Measurements from ENCODE around the gene LGI2.

Gene LGI2

GRCh38 chr4:24991015-24991414 lies 39.7 kb downstream of the LGI2 start:
- H3K4me3 ChIP-seq (ENCODE audit: low read length), result no peak overlapping the region
- no peak overlapping the region for H3K9ac ChIP-seq (ENCODE audit: low read depth, low read length)
- H3K27me3 ChIP-seq (ENCODE audit: insufficient read depth, low read length), result no peaks in the 10 kb centered on the region
- H3K9me3 ChIP-seq (ENCODE audit: insufficient read depth, low read depth, low read length), result no peaks in the 10 kb centered on the region
- no peak overlapping the region for H3K27ac ChIP-seq (ENCODE audit: low read length)
- no peaks in the 10 kb centered on the region for H3K36me3 ChIP-seq (ENCODE audit: insufficient read depth, low read depth, low read length)
- H3K4me1 ChIP-seq (ENCODE audit: insufficient read depth, low read length), result peaks cover 4% of the 10 kb centered on the region; the same call in 1 of the 2 replicates

DNA sequence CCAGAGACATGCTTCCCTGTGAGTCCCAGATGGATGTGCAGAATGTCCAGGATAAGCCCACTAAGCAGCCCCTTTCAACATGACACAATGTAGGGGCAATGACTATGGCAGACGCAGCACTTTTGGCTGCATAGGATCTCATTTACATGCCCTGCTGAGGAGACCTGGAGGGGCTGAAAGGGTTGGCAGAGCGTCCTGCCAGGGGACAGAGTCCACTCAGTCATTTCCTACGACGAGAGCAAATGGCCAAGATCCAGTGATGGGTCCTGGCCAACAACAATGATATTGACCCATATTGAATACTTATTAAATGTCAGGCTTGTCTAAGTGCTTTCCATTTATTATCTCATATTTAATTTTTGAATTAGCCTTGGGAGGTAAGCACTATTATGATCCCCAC lies 41.4 kb downstream of the LGI2 start:
- Histone ChIP-seq H3K27ac (ENCODE audit: low read length) (no peak overlapping the region), H3K36me3 (ENCODE audit: insufficient read depth, low read depth, low read length) (no peaks in the 10 kb centered on the region), H3K9ac (ENCODE audit: low read depth, low read length) (no peak overlapping the region), H3K4me1 (ENCODE audit: insufficient read depth, low read length) (peaks cover 4% of the 10 kb centered on the region; the same call in 1 of the 2 replicates), H3K27me3 (ENCODE audit: insufficient read depth, low read length) (no peaks in the 10 kb centered on the region), H3K9me3 (ENCODE audit: insufficient read depth, low read depth, low read length) (no peaks in the 10 kb centered on the region), H3K4me3 (ENCODE audit: low read length) (peak overlapping the region; percentile 32)

DNA sequence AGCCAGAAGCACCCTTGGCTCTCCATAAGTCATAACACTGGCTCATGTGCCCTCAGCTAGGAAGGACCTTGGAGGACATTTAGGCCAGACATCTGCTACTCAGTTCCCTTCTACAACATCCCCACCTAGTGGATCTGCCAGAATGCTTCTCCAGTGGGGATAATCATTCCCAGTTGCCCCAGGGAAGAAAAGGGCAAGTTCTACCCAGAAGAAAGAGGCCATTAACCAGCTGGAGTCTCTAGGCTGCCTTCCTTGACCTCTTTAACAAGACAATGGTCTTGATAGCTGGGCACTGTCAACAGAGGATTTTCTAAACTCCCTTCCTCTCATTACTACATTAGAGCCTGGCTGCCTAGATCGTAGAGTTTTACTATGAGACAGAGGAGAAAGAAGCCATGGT lies 42.0 kb downstream of the LGI2 start:
- Histone ChIP-seq H3K36me3 (ENCODE audit: insufficient read depth, low read depth, low read length) (no peaks in the 10 kb centered on the region), H3K27me3 (ENCODE audit: insufficient read depth, low read length) (no peaks in the 10 kb centered on the region), H3K4me1 (ENCODE audit: insufficient read depth, low read length) (peaks cover 4% of the 10 kb centered on the region; the same call in 1 of the 2 replicates), H3K9me3 (ENCODE audit: insufficient read depth, low read depth, low read length) (no peaks in the 10 kb centered on the region), H3K9ac (ENCODE audit: low read depth, low read length) (no peak overlapping the region), H3K4me3 (ENCODE audit: low read length) (peak overlapping the region; percentile 32; the same call in 1 of the 2 replicates), H3K27ac (ENCODE audit: low read length) (no peak overlapping the region)

DNA sequence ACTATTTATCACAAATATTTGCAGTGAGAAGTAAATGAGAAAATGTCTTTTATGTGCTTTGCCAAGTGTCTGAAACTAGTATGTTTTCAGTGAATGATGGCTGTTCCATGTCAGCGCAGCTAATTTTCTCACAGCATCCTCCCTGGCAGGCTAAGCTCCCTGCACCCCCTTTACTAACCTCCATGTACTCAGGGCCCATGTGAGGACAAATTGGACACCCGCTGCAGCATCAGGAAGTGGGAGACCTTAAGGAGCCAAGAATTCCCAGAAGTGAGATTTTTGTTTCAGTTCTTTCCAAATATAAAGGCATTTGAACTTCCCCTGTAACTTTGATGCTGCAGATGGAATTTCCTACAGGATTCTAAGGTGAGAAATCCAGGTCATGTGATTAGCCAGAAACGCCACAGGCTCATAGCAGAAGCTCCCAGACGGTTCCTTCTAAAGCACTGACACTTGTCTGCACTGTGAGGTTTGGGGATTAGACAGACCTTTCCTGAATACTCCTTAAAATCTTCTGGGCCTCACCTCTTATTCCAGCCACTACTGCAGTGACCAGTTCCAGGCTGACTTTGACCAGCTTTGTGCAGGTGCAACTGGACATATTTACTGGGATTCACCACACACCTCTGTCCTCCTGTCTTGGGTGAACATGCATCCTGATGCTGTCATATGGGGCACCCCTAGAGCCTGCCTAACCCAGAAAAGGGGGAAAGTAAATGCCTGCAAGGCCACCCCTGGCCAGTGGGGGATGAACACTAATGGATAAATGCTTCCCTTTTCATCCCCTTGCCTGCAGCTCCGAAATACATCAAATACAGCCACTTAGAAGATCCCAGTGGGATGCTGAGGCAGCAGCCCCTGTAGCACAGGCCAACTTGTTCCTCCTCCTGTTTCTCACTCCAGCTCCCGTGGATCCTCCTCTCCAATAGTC lies 45.9 kb downstream of the LGI2 start:
- Histone ChIP-seq H3K9me3 (ENCODE audit: insufficient read depth, low read depth, low read length) (no peaks in the 10 kb centered on the region), H3K27ac (ENCODE audit: low read length) (no peak overlapping the region), H3K36me3 (ENCODE audit: insufficient read depth, low read depth, low read length) (no peaks in the 10 kb centered on the region), H3K4me3 (ENCODE audit: low read length) (no peak overlapping the region), H3K9ac (ENCODE audit: low read depth, low read length) (no peak overlapping the region), H3K27me3 (ENCODE audit: insufficient read depth, low read length) (no peaks in the 10 kb centered on the region), H3K4me1 (ENCODE audit: insufficient read depth, low read length) (peaks cover 4% of the 10 kb centered on the region; the same call in 1 of the 2 replicates)

- no peak overlapping the region for H3K27ac ChIP-seq (ENCODE audit: low read length)
- no peak overlapping the region for H3K4me3 ChIP-seq (ENCODE audit: low read length)
- no peaks in the 10 kb centered on the region for H3K27me3 ChIP-seq (ENCODE audit: insufficient read depth, low read length)
- no peaks in the 10 kb centered on the region for H3K9me3 ChIP-seq (ENCODE audit: insufficient read depth, low read depth, low read length)
- H3K9ac ChIP-seq (ENCODE audit: low read depth, low read length), result no peak overlapping the region
- H3K4me1 ChIP-seq (ENCODE audit: insufficient read depth, low read length), result no peaks in the 10 kb centered on the region
- H3K36me3 ChIP-seq (ENCODE audit: insufficient read depth, low read depth, low read length), result no peaks in the 10 kb centered on the region
Measured at GRCh38 chr4:24980740-24981139, 50.0 kb downstream of the LGI2 start.

GRCh38 chr4:24980064-24980690 lies 50.6 kb downstream of the LGI2 start:
- Histone ChIP-seq H3K4me3 (ENCODE audit: low read length) (no peak overlapping the region), H3K9me3 (ENCODE audit: insufficient read depth, low read depth, low read length) (no peaks in the 10 kb centered on the region), H3K4me1 (ENCODE audit: insufficient read depth, low read length) (no peaks in the 10 kb centered on the region), H3K27ac (ENCODE audit: low read length) (no peak overlapping the region), H3K27me3 (ENCODE audit: insufficient read depth, low read length) (no peaks in the 10 kb centered on the region), H3K9ac (ENCODE audit: low read depth, low read length) (no peak overlapping the region), H3K36me3 (ENCODE audit: insufficient read depth, low read depth, low read length) (no peaks in the 10 kb centered on the region)

- no peak overlapping the region for H3K9ac ChIP-seq (ENCODE audit: low read depth, low read length)
- H3K9me3 ChIP-seq (ENCODE audit: insufficient read depth, low read depth, low read length), result no peaks in the 10 kb centered on the region
- H3K36me3 ChIP-seq (ENCODE audit: insufficient read depth, low read depth, low read length), result no peaks in the 10 kb centered on the region
- no peaks in the 10 kb centered on the region for H3K27me3 ChIP-seq (ENCODE audit: insufficient read depth, low read length)
- no peaks in the 10 kb centered on the region for H3K4me1 ChIP-seq (ENCODE audit: insufficient read depth, low read length)
- H3K4me3 ChIP-seq (ENCODE audit: low read length), result no peak overlapping the region
- H3K27ac ChIP-seq (ENCODE audit: low read length), result no peak overlapping the region
Measured at GRCh38 chr4:24979554-24979953, 51.2 kb downstream of the LGI2 start.

GRCh38 chr4:24978291-24979075 lies 52.3 kb downstream of the LGI2 start:
- no peaks in the 10 kb centered on the region for H3K27me3 ChIP-seq (ENCODE audit: insufficient read depth, low read length)
- no peaks in the 10 kb centered on the region for H3K4me1 ChIP-seq (ENCODE audit: insufficient read depth, low read length)
- H3K4me3 ChIP-seq (ENCODE audit: low read length), result no peak overlapping the region
- no peaks in the 10 kb centered on the region for H3K9me3 ChIP-seq (ENCODE audit: insufficient read depth, low read depth, low read length)
- no peak overlapping the region for H3K27ac ChIP-seq (ENCODE audit: low read length)
- no peaks in the 10 kb centered on the region for H3K36me3 ChIP-seq (ENCODE audit: insufficient read depth, low read depth, low read length)
- no peak overlapping the region for H3K9ac ChIP-seq (ENCODE audit: low read depth, low read length)

GRCh38 chr4:24975510-24975909 lies 55.2 kb downstream of the LGI2 start:
- no peak overlapping the region for H3K4me3 ChIP-seq (ENCODE audit: low read length)
- H3K27ac ChIP-seq (ENCODE audit: low read length), result no peak overlapping the region
- no peaks in the 10 kb centered on the region for H3K4me1 ChIP-seq (ENCODE audit: insufficient read depth, low read length)
- H3K36me3 ChIP-seq (ENCODE audit: insufficient read depth, low read depth, low read length), result no peaks in the 10 kb centered on the region
- H3K27me3 ChIP-seq (ENCODE audit: insufficient read depth, low read length), result no peaks in the 10 kb centered on the region
- H3K9ac ChIP-seq (ENCODE audit: low read depth, low read length), result no peak overlapping the region
- H3K9me3 ChIP-seq (ENCODE audit: insufficient read depth, low read depth, low read length), result no peaks in the 10 kb centered on the region

GRCh38 chr4:24973747-24974601 lies 56.8 kb downstream of the LGI2 start:
- no peak overlapping the region for H3K27ac ChIP-seq (ENCODE audit: low read length)
- no peak overlapping the region for H3K4me3 ChIP-seq (ENCODE audit: low read length)
- H3K4me1 ChIP-seq (ENCODE audit: insufficient read depth, low read length), result no peaks in the 10 kb centered on the region
- H3K9ac ChIP-seq (ENCODE audit: low read depth, low read length), result no peak overlapping the region
- H3K9me3 ChIP-seq (ENCODE audit: insufficient read depth, low read depth, low read length), result no peaks in the 10 kb centered on the region
- no peaks in the 10 kb centered on the region for H3K27me3 ChIP-seq (ENCODE audit: insufficient read depth, low read length)
- H3K36me3 ChIP-seq (ENCODE audit: insufficient read depth, low read depth, low read length), result no peaks in the 10 kb centered on the region

DNA sequence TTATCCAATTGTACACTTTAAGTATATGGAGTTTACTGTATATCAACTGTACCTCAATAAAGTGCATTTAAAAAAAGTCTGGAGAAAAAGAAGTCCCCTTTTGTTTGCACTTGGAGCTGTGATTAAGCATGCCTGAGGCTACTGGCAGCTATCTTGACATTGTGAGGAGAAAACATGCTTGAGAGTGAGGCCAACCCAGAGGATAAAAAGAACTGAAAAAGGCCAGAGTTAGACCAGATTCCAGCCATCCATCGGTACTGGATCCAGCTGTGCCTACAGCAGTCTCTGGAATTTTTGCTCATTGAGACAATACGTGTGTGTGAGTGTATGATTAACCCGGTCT lies 57.4 kb downstream of the LGI2 start:
- H3K9me3 ChIP-seq (ENCODE audit: insufficient read depth, low read depth, low read length), result no peaks in the 10 kb centered on the region
- no peaks in the 10 kb centered on the region for H3K4me1 ChIP-seq (ENCODE audit: insufficient read depth, low read length)
- no peaks in the 10 kb centered on the region for H3K36me3 ChIP-seq (ENCODE audit: insufficient read depth, low read depth, low read length)
- H3K9ac ChIP-seq (ENCODE audit: low read depth, low read length), result no peak overlapping the region
- H3K27ac ChIP-seq (ENCODE audit: low read length), result no peak overlapping the region
- H3K4me3 ChIP-seq (ENCODE audit: low read length), result no peak overlapping the region
- no peaks in the 10 kb centered on the region for H3K27me3 ChIP-seq (ENCODE audit: insufficient read depth, low read length)
